Ramos (cell line): ENCODE data around the gene EMILIN1.

Experiments
- in situ Hi-C: fragments of 300-500 bp; cut with MboI; formaldehyde crosslinking; loops from one replicate; pipeline ENCODE4 v1.14.3; 2022; ENCODE audit warnings: low sequenced_read_pairs; ENCODE audit not compliant: unreplicated experiment

The EMILIN1 gene

DNA sequence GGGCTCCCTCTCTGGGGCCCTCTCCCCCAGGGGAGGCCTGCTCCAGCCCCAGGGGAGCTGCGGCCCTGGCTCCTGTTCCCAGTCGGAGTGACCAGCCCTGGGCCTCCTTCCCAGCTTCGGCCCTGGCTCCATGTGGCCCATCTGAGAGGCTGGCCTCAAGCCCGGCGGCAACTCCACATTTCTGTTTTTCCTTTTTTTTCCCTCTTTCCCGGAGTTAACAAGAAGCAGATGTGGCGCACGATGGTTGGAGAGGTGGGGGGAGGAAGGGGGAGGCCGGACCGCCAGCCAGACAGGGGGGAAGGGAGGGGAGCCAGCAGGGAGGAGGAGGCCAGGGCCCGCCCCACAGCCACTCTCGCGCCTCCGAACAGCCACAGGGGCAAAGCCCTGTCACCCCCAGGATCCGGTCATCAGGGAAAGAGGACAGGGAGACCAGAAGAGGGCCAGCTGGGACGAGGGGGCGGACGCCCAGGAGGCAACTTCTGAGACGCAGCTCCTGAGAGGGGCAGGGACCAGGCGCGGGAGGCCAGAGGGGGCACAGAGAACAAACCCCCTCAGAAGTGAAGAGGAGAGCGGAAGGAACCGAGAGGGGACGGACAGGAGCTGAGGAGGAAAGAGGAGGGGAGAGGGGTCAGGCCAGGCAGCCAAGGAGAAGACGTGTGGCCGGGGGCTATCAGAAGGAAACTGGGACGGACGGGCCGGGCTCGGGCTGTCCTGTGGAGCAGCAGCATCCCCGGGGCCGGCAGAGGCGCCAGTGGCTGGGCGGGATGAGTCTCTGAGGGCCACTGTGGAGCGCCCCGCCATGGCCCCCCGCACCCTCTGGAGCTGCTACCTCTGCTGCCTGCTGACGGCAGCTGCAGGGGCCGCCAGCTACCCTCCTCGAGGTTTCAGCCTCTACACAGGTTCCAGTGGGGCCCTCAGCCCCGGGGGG lies at the start of gene EMILIN1:
EMILIN1 (plus strand) TSS at position 349 of the 928 bp plus-strand sequence; CDS start at position 800, 451 bp downstream.
- in situ Hi-C loops = no loop called here

DNA sequence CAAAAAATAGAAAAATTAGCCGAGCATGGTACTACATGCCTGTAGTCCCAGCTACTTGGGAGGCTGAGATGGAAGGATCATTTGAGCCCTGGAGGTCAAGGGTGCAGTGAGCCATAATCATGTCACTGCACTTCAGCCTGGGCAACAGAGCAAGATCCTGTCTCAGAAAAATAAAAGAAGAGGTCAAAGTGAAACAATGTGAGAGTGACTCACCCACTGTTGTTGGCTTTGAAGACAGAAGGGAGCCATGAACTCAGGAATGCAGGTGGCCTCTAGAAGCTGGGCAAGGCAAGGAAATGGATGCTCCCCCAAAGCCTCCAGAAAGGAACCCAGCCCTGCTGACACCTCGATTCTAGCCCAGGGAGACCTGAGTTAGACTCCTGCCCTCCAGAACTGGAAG lies 49.4 kb upstream of the EMILIN1 start:
- in situ Hi-C loops = no loop called here

DNA sequence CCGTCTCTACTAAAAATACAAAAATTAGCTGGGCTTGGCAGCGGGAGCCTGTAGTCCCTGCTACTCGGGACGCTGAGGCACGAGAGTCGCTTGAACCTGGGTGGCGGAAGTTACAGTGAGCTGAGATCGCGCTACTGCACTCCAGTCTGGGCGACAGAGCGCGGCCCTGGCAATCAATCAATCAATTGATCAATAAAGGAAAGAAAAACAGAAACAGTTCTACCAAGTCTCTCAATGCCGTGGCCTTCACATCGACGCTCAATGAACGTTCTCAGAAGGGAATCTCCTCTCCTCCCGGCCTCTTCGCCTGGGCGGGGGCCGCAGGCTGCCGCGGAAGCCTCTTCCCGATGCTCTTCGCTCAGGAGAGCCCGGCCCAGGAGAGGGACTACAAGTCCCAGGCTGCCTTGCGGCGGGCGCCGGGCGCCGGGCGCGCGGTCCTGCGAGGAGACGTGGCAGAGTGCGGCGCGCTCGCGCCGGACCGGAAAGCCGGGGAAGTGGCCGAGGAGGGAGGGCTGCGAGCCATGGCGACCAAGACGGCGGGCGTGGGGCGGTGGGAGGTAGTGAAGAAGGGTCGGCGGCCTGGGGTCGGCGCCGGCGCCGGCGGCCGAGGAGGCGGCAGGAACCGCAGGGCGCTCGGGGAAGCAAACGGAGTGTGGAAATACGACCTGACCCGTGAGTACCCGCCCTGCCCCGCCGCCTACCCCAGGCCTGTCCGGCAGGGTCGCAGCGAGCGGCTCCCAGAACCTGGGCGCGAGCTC lies 45.7 kb upstream of the EMILIN1 start, which contains the start of gene TMEM214:
TMEM214 (plus strand) TSS at position 471 of the 758 bp plus-strand sequence; CDS start at position 522, 51 bp downstream.
- in situ Hi-C loops = no loop called here

DNA sequence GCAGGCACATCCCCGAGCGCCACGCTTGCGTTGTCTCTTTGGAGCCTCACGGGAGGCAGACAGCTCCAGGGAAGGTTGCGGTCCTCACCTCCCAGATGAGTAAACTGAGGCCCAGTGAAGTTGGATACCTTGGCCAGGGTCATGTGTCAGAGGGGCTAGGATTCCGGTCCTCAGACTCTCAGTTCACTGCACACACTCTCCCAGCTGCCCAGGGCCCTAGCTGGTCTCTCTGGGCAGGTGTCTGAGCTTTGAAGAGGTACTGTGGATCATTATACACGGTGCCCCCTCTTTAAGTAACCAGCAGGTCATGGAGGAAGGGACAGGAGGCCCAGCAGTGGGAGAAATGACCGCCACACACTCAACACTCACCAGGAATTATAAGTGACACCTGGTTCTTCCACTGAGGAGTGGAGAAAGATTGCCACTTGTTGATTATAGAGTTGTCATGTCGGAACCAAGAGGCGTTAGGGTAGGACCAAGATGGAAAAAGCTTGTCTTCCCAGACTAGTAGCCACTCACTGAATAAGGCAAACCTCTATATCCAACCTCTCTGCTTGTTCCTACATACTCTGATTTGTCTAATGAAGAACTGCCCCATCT lies 45.1 kb upstream of the EMILIN1 start:
- in situ Hi-C loops = no loop called here

DNA sequence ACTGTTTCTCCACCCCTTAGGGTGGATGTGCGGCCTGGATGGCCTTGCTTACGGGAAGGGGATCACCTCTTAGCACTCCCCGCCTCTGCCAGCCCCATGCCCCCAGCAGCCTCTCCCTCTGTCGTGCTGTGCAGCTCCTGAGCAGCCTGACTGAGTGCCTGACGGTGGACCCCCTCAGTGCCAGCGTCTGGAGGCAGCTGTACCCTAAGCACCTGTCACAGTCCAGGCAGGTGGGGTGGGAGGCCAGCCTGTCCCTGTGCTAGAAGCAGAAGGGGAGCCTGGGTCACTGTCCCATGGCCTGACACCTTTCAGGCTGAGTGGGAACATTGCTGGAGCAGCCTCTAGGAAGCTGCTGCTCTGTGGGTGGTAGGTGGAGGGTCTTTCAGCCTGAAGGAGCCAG lies 40.4 kb upstream of the EMILIN1 start:
- in situ Hi-C loops = no loop called here

DNA sequence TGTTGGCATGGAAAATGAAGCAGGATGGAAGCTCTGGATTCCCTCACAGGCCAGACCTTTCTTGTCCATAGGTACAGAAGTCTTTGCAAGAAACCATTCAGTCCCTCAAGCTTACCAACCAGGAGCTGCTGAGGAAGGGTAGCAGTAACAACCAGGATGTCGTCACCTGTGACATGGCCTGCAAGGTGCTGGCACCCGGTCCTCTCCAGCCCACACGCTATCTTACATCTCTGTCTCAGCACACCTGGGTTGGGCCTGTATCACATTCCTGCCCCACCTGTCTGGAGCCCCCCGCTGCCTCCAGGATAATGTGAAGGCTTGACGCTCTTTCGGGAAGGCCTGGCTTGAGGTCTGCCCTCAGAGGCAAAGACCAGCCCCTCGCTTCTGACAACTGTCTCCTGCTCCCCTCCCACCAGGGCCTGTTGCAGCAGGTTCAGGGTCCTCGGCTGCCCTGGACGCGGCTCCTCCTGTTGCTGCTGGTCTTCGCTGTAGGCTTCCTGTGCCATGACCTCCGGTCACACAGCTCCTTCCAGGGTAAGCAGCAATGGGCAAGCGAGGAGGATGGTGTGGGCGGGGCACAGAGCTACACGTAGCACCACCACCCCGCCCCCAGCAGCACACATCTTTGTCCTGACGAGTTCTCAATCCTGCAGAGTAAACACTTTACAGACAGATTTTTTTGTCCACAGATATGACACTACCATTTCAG lies 39.6 kb upstream of the EMILIN1 start:
- in situ Hi-C loops = no loop called here

DNA sequence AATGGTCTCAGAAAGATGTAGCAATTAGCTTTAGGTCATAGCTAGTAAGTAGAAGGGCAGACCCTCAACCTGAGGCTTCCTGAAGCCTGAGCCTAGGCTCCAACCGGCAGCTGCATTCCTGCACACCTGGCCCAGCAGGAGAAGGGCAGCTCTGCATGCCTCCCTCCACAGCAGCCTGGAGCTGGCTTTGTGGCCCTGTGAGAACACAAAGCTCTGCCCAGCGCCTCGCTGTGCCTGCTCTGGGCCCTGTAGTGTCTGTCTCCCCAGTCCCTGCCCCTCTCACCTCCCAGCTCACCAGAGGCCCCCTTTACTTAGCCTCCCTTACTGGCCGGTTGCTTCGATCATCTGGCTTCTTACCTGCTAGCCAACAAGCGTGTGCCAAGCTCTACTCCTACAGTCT lies 39.0 kb upstream of the EMILIN1 start:
- in situ Hi-C loops = no loop called here

DNA sequence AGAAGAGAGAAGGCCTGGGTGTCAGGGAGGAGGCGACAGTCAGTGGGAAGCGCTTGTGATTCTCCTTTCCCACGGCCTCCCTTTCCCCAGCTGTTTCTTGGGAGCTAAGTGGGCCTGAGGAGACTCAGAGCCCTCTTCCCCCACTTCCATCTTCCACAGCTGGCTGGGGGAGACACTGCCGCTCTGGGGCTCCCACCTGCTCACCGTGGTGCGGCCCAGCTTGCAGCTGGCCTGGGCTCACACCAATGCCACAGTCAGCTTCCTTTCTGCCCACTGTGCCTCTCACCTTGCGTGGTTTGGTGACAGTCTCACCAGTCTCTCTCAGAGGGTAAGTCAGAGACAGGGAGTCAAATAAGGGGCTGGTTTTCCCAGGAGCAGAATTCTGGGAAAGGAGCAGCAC lies 38.5 kb upstream of the EMILIN1 start:
- in situ Hi-C loops = no loop called here

DNA sequence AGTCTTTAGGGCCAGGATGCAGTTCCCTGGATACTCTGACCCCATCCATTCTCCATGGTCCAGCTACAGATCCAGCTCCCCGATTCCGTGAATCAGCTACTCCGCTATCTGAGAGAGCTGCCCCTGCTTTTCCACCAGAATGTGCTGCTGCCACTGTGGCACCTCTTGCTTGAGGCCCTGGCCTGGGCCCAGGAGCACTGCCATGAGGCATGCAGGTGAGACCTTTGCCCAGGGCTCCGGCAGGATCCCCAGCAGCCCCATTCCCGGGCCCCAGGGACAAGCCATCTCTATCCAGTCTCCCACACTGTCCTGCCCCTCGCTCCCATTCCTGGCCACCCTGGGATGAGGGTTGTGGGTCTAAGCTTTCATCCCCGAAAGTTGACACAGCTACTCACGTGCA lies 38.1 kb upstream of the EMILIN1 start:
- in situ Hi-C loops = no loop called here

DNA sequence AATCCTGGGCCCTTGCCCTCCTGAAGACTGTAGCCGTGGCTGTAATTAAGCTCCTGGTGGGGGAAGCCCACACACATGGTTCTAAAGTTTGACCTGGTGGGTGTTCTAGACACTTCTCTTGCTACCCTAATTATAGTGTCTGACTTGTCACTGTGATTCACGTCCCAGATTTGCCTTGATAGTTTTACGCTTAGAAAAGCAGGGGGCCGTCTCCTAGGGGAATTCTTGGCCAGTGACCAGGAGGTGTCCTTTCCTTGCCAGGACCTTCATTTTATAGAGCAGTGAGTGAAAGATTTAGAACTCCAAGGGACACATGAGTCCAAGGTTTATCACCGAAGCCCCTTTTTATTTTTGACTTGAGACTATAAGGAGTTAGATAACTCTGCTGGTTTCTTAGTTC lies 36.7 kb upstream of the EMILIN1 start:
- in situ Hi-C loops = no loop called here

DNA sequence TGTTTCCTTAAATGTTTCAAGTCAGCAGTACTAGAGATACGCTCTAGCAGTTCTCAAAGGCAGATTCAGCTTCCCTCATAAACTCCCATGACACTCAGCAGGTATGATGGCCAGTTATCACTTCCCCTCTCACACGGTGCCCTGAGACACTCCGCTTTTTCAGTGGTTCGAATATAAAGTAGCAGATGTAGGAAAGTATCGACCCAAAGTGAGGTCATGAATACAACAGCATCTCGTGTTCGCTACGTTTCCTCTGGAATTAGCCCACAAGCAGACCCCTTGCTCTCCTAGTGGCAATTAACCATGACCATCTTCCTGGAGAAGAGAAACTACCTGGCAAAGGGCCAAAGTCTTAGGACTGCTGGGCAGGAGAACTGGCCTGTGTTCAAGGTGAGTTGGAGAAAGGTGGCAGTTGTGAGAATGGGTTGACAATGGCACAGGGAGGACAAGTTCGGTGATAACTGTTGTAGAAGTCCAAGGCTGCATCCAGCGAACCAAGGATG lies 36.2 kb upstream of the EMILIN1 start:
- in situ Hi-C loops = no loop called here

DNA sequence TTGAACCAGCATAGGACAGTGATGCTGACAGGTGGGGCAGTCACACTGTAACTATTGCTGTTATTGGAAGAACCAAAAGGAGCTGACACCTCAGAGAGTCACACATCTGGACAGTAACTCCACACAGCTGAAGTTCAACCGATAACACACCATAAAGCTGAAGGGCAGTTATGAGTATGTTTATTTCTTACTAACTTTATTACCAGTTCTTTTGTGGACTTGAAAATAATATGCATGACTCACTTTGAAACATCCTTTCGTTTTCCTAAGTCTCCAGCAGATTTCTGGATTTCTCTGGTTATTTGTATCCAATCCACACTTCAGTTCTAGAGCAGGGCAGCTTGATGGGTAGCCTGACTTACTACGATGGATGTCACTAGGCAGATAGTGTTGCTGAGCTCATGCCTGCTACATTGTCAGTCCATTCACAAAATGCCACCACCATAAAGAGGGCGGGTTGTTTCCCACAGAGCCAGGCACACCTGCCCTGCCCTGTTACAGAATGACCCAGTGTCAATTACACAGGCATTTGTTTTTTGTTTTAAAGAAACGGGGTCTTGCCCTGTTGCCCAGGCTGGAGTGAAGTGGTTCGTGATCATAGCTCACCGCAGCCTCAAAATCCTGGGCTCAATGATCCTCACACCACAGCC lies 35.3 kb upstream of the EMILIN1 start:
- in situ Hi-C loops = no loop called here

DNA sequence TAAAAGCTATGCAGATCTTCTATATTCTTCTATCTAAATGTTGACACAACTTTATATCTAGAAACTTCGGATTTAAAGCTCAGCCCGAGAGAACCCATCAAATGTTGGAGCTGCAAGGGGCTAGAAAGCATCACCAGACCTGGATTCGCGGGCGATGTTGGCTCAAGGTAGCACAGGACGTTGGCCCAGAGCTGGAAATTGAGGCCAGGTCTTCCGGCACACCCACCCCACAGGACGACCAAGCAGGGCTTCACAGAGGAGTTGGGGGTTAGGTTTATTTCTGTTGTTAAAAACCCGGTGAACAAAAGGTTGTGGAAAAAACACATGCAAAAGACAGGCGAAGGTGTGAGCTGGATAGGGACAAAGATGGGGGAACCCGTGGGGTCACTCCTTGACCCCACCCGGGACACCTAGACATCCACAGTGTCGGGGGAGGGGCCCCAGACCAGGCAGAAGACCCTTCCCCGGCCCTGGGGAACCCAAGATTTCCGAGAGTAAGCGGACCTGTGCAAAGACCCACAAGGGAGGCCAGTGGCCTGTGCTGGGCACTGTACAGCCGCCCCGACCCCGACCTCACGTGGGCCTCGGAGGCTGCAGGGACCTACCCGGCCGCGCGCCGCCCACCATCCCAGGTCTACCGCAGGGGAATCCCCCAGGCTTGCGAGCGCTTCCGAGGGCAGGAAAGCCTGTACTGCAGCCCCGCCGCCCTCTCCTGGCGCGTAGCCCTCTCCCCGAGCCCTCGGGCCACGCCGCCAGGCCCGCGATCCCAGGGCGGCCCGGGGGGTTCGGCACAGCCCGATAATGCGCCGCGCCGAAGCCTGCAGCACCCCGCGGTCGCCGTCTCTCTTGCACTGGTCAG lies 28.8 kb upstream of the EMILIN1 start:
- in situ Hi-C loops = no loop called here

DNA sequence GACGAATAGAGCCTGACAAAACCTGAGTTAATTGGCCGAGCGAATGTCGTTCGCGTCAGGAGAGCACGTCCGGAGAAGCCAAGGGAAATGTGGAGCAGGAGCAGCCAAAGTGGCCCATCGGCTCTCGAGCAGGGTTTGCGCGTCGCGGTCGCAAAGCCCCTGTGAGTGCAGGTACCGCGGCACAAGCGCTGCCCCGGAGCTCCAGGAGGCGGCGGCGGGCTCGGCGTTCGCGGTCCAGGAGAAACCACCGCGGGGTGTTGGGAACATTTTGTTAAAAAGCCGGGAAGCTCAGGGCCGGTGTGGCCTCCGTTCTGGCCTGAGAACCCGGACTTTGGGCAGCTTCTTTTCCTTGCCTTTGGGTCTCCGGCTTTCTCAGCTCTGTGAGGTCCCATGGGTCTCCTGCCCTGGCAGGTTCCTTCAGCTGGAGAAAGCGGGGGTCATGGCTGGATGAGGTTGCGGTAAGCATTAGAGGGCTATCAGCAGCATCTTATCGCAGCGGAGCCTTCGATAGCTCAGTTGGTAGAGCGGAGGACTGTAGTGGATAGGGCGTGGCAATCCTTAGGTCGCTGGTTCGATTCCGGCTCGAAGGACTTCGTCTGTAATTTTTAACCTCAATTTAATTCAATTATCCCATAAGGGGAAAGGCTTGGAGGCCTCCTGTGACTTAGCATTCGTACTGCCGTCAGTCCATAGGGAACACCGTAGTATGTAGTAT lies 28.0 kb upstream of the EMILIN1 start:
- in situ Hi-C loops = no loop called here

DNA sequence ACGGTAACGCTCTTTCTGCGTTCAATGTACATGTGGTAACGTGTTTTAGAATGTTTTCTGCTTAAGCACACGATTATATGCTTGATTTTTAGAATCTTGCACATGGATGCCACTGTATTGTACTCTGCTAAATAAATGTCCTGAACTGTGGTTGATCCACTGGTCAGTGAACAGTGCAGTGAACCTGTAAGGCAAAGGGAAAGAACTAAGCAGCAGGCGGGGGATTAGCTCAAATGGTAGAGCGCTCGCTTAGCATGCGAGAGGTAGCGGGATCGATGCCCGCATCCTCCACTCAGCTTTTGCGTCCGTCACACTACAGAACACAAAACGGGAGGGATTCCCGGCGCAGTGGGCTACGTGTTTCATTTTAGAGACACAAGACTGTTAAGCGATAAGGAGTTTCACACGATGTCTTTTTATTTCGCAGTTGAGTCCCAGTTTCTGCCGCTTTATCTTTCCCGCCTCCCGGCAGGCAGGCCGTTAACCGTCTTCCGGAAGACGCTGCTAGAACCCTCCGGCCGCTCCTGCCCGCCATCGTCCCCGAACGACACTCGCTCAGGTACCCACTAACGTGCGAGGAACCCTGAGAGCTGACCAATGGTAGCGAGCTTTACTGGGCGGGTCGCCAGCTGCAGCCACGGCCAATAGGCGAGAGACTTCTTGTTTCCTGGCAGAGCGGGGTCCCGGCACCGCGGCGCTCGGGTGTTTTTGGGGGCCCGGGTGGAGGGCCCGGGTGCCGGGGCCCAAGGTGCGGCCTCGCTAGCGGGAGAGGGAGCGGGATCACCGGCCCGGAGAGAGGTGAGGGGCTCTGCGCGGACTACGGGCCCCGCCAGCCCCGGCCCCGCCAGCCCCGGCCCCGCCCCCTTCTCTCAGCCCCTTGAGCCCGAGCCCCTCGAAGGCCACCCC lies 27.2 kb upstream of the EMILIN1 start, which contains the start of gene AGBL5:
AGBL5 (plus strand) TSS at position 673 of the 906 bp plus-strand sequence. CDS start 1,291 bp downstream, outside the sequence.
- in situ Hi-C loops = no loop called here

DNA sequence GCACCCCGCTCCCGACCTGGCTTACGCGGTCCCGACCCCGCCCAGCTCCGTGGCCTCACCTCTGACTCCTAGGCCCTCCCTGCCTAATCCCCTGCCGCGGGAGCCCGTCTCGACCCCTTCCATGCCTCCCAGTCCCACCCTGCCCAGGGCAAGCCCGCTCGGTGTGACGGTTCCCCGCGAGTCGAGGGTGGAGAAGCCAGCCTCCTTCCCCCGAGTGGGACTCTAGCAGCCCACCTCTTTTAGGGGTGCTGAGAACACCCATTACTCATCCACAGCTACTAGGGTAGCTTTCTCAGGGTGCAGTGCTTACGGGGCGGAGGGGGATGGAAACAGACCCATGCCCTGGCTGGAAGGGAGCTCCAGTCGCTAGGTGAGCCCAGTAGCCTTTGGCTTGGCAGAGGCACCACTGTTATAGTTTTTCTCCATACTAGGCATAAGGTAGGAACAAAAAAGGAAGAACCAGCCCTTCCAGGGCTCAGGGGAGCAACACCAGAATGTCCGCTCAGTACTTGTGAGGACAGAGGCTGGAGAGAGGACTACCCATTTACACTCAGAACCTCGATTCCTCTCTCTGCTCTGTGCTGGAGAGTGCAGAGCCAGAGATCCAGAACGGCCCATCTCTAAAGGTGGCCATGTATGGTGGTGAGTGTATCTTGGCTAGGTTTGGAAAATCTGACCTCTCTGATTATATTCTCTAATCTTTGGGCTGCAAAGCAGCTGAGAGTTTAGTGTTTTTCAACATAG lies 26.3 kb upstream of the EMILIN1 start:
- in situ Hi-C loops = no loop called here
